ENCODE measurements around the gene RAD51C.
"Not testable (repeated sequence)": the region's sequence is repeated elsewhere in the genome, so short reads cannot be mapped to it uniquely, and the experiment has no call there.

RAD51C gene

GRCh38 chr17:58669853-58670252 lies 22.5 kb upstream of the RAD51C start:
- TF ChIP-seq, protein P1, sequence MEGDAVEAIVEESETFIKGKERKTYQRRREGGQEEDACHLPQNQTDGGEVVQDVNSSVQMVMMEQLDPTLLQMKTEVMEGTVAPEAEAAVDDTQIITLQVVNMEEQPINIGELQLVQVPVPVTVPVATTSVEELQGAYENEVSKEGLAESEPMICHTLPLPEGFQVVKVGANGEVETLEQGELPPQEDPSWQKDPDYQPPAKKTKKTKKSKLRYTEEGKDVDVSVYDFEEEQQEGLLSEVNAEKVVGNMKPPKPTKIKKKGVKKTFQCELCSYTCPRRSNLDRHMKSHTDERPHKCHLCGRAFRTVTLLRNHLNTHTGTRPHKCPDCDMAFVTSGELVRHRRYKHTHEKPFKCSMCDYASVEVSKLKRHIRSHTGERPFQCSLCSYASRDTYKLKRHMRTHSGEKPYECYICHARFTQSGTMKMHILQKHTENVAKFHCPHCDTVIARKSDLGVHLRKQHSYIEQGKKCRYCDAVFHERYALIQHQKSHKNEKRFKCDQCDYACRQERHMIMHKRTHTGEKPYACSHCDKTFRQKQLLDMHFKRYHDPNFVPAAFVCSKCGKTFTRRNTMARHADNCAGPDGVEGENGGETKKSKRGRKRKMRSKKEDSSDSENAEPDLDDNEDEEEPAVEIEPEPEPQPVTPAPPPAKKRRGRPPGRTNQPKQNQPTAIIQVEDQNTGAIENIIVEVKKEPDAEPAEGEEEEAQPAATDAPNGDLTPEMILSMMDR (IDR thresholded peaks at IDR 0.05; ENCODE audit: extremely low read depth, insufficient read depth, missing control alignments) = no peak
- DNase-seq (ENCODE audit: low spot score) = no peak
- in situ Hi-C loops (cut with MboI; ENCODE audit: low pct_unique_long_range_greater_than_20kb, low sequenced_read_pairs, unreplicated experiment) = no loop called here

DNA sequence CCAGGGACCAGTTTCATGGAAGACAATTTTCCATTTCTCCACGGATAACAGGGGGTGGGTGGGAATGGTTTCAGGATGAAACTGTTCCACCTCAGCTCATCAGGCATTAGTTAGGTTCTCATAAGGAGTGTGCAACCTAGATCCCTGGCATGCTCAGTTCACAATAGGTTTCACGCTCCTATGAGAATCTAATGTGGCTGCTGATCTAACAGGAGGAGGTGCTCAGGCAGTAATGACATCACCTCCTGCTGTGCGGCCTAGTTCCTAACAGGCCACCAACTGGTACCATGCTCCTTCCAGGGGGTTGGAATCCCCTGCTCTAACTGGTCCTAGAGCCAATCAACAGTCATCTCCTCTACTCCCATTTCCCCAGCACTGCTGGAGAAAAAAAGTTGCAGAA lies 20.4 kb upstream of the RAD51C start:
- TF ChIP-seq, protein P1 (IDR thresholded peaks at IDR 0.05; ENCODE audit: extremely low read depth, insufficient read depth, missing control alignments) = no peak
- in situ Hi-C loops (cut with MboI; ENCODE audit: low pct_unique_long_range_greater_than_20kb, low sequenced_read_pairs, unreplicated experiment) = no loop called here
- no peak for DNase-seq (ENCODE audit: low spot score)

DNA sequence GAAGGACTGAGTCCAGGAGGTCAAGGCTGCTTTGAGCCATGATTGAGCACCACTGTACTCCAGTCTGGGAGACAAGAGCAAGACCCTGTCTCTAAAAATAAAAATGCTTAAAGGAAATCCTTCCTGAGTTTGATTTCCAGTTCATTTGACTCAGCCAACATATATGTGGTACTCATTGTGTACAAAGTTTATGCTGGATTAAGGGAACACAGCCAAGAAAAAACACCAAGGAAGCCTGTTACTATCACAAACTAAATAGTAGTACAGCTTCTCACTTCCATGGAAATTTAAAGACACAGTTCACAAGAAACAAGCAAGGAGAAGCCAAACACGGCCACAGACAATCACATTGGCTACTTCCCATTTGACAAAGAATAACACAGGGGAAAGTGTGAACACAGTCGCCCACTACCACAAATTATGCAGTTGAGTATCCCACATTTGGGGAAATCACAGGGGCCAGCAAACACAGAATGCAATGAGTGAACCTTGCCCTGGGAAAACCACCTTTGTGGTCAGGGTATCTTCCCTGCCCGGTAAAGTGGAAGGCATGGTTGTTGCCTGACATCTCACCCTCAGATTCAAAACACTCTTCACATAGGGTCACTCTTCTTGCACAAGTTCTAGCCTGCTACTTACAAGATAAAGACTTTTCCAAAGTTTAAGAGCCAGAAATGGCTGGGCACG lies 15.1 kb upstream of the RAD51C start:
- no peak for DNase-seq (ENCODE audit: low spot score)
- TF ChIP-seq, protein P1 (IDR thresholded peaks at IDR 0.05; ENCODE audit: extremely low read depth, insufficient read depth, missing control alignments) = no peak
- in situ Hi-C loops (cut with MboI; ENCODE audit: low pct_unique_long_range_greater_than_20kb, low sequenced_read_pairs, unreplicated experiment) = no loop called here

GRCh38 chr17:58678287-58678686 lies 14.1 kb upstream of the RAD51C start:
- in situ Hi-C loops (cut with MboI; ENCODE audit: low pct_unique_long_range_greater_than_20kb, low sequenced_read_pairs, unreplicated experiment); DNase-seq (ENCODE audit: low spot score): not testable (repeated sequence)

DNA sequence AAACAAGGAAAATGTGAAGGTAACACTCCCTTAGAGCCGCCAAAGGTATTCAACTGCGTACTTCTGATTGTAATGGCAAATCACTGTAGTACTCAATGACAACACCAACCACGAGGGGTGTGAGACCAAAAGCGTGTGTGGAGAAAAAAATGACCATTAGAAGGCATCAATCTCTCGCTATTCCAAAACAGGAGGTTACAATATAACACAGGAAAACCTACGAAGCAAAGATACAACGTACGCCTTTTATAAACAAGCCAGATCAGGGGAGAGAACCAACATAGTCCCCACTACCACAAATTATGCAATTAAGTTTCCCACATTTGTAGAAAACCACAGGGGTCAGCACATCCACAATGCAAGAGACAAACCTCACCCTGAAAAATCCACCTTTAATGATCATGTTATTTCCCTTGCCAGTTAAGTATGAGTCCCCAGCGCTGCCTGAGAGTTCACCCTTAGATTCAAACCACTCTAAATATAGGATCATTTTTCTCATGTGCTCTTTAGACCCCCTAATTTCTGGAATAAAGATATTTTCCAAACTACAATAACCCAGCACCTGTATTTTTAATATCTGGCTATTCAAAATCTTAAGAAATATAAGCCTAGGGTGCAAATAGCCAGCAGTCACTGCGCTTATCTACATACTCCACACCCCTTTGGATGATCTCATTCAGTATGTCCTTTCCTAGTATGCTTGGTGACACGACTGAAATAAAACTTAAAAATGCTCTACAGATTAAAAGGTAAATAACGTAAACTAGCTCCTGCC lies 13.0 kb upstream of the RAD51C start:
- TF ChIP-seq, protein P1 (IDR thresholded peaks at IDR 0.05; ENCODE audit: extremely low read depth, insufficient read depth, missing control alignments) = no peak
- no peak for DNase-seq (ENCODE audit: low spot score)
- in situ Hi-C loops (cut with MboI; ENCODE audit: low pct_unique_long_range_greater_than_20kb, low sequenced_read_pairs, unreplicated experiment) = no loop called here

- TF ChIP-seq, protein P1 (IDR thresholded peaks at IDR 0.05; ENCODE audit: extremely low read depth, insufficient read depth, missing control alignments) = no peak
- DNase-seq (ENCODE audit: low spot score) = no peak
- in situ Hi-C loops (cut with MboI; ENCODE audit: low pct_unique_long_range_greater_than_20kb, low sequenced_read_pairs, unreplicated experiment) = no loop called here
Observed at GRCh38 chr17:58680038-58680369, 12.4 kb upstream of the RAD51C start.

DNA sequence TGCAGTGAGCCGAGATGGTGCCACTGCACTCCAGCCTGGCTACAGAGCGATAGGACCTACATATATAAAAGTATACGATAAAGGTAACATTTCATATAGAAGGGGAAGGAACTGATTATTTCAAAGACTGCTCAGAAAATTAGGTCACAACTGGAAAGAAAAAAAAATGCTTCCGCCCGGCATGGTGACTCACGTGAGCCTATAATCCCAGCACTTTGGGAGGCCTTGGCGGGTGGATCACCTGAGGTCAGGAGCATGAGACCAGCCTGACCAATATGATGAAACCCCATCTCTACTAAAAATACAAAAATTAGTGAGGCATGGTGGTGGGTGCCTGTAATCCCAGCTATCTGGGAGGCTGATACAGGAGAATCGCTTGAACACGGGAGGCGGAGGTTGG lies 8.4 kb upstream of the RAD51C start:
- in situ Hi-C loops (cut with MboI; ENCODE audit: low pct_unique_long_range_greater_than_20kb, low sequenced_read_pairs, unreplicated experiment) = no loop called here
- TF ChIP-seq, protein P1 (IDR thresholded peaks at IDR 0.05; ENCODE audit: extremely low read depth, insufficient read depth, missing control alignments) = no peak

GRCh38 chr17:58684462-58684861 lies 7.9 kb upstream of the RAD51C start:
- DNase-seq (ENCODE audit: low spot score); in situ Hi-C loops (cut with MboI; ENCODE audit: low pct_unique_long_range_greater_than_20kb, low sequenced_read_pairs, unreplicated experiment): not testable (repeated sequence)

More for the DNA sequence above, 8.4 kb upstream of the RAD51C start:
- no peak for DNase-seq (ENCODE audit: low spot score)

Data from GM13977 (cell line).